Camera-type eye (tissue), 1 donor: Measurements from ENCODE around the gene PDE6B. TPM values are rescaled to one million over a fixed set of nuclear protein-coding genes. Genes with fewer than 3 reads are reported as not detected.

Experiments
- total RNA-seq: library from RNA; depleted of rRNA; stranded (reverse); fragments of >200 nt; gene quantifications from one replicate; pipeline ENCODE4 v1.2.3, GENCODE V29; 2014

The PDE6B gene
- 141 TPM for total RNA-seq

GRCh38 chr4:624705-625590 lies at the start of gene PDE6B:
Gene PDE6B, plus strand, starts transcription at chr4:625573. Its CDS starts 54 bp downstream, at chr4:625627.

GRCh38 chr4:576245-576821 lies 49.0 kb upstream of the PDE6B start, which contains the start of gene TMEM271:
Gene TMEM271, minus strand, starts transcription at chr4:576295. Its CDS starts 233 bp downstream, at chr4:576062.

GRCh38 chr4:674172-675035 lies 49.0 kb downstream of the PDE6B start, which contains the start of the genes ATP5ME and MYL5:
Gene ATP5ME, minus strand, starts transcription at chr4:674276. Its CDS starts 29 bp downstream, at chr4:674247.
Gene MYL5, plus strand, starts transcription at chr4:674542. Its CDS starts 3,485 bp downstream, at chr4:678027.

GRCh38 chr4:688854-689681 lies 63.7 kb downstream of the PDE6B start, which contains the start of gene SLC49A3:
Gene SLC49A3, minus strand, starts transcription at chr4:689151. Its CDS starts 24 bp downstream, at chr4:689127.

GRCh38 chr4:705278-706082 lies 80.1 kb downstream of the PDE6B start, which contains the start of gene PCGF3:
Gene PCGF3, plus strand, starts transcription at chr4:705832. Its CDS starts 27,849 bp downstream, at chr4:733681.

Other genes with a start within 250 kb of the PDE6B start
- gene ZNF721, start 126.4 kb upstream of the PDE6B start, total RNA-seq = 83.1 TPM
- gene PIGG, start 126.4 kb upstream of the PDE6B start, total RNA-seq = 54.4 TPM
- gene TMEM271, start 49.3 kb upstream of the PDE6B start, total RNA-seq = 1.3 TPM
- 12.8 TPM for gene ATP5ME, start 48.7 kb downstream of the PDE6B start, total RNA-seq
- gene MYL5, start 49.0 kb downstream of the PDE6B start, total RNA-seq = 18.5 TPM
- 3.5 TPM for gene SLC49A3, start 63.6 kb downstream of the PDE6B start, total RNA-seq
- 74.4 TPM for gene PCGF3, start 80.3 kb downstream of the PDE6B start, total RNA-seq
- gene CPLX1, start 200.6 kb downstream of the PDE6B start, total RNA-seq = 9.2 TPM